Right lobe of liver (tissue), 4 donors: ENCODE measurements around the gene ZNF322.
"Not testable (repeated sequence)": the region's sequence is repeated elsewhere in the genome, so short reads cannot be mapped to it uniquely, and the experiment has no call there.

Experiments
- POLR2A ChIP-seq: fragments of 450-650 bp; IDR thresholded peaks from one replicate; pipeline ENCODE4 v1.6.1; 2017; ENCODE audit warnings: antibody characterized with exemption, mild to moderate bottlenecking
- TF ChIP-seq, protein P1 (sequence below), 4 donors: fragments of 200-600 bp in 3 of 4; fragments of 450-650 bp in 1 of 4; IDR thresholded peaks; one replicate each; pipeline versions ENCODE4 v1.5.1 to v1.8.0; 2016 to 2022; ENCODE audit warnings: antibody characterized with exemption in 4 of 4, mild to moderate bottlenecking in 2 of 4
- donor health status: DM: no; HTN: no; CAD: no.
- donor health status: DM: no; HTN: no; CAD: no.
- donor health status: DM: no; HTN: yes; CAD: no.

DNA sequence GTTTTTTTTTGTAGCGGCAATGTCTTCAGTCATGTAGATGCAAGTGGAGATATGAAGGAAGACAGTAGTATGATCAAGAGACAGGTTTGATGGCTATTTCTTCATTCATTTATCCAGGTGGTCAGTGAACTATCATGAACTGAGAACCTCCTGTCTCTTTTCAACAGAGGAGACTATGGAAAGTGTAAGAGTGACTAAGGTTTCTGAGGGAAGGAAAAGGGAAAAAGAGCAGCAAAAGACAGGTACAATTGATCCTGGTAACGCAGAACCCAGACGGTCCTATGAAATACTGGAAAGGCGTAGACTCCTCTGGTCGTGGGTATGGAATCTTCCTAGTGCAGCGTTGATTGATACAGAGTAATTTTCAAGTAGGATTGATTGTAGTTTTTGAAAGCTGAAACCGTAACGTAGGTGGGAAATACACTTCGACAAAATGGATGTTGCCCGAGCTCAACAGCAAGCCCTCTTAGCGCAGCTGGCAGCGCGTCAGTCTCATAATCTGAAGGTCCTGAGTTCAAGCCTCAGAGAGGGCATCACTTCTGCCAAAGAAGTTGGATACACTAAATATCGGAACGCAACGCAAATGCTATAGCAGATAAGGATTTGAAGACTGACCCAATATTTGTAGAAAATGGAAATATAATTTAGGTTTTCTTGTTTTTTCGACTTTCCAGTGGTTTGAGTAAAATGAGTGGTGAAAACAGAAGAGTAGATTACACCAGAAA, 41.6 kb upstream of the ZNF322 start:
- TF ChIP-seq, protein P1, sequence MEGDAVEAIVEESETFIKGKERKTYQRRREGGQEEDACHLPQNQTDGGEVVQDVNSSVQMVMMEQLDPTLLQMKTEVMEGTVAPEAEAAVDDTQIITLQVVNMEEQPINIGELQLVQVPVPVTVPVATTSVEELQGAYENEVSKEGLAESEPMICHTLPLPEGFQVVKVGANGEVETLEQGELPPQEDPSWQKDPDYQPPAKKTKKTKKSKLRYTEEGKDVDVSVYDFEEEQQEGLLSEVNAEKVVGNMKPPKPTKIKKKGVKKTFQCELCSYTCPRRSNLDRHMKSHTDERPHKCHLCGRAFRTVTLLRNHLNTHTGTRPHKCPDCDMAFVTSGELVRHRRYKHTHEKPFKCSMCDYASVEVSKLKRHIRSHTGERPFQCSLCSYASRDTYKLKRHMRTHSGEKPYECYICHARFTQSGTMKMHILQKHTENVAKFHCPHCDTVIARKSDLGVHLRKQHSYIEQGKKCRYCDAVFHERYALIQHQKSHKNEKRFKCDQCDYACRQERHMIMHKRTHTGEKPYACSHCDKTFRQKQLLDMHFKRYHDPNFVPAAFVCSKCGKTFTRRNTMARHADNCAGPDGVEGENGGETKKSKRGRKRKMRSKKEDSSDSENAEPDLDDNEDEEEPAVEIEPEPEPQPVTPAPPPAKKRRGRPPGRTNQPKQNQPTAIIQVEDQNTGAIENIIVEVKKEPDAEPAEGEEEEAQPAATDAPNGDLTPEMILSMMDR (IDR thresholded peaks at IDR 0.05), result not testable (repeated sequence)
- TF ChIP-seq POLR2A, result not testable (repeated sequence)
